GM19240 (cell line): ENCODE results near the gene MCRS1.
"Not testable (repeated sequence)": the region's sequence is repeated elsewhere in the genome, so short reads cannot be mapped to it uniquely, and the experiment has no call there.

Experiments used
- DNase-seq: peaks from one replicate; pipeline ENCODE4 v3.0.0; 2011; ENCODE audit warnings: low spot score; ENCODE audit not compliant: insufficient read length

The MCRS1 gene

DNA sequence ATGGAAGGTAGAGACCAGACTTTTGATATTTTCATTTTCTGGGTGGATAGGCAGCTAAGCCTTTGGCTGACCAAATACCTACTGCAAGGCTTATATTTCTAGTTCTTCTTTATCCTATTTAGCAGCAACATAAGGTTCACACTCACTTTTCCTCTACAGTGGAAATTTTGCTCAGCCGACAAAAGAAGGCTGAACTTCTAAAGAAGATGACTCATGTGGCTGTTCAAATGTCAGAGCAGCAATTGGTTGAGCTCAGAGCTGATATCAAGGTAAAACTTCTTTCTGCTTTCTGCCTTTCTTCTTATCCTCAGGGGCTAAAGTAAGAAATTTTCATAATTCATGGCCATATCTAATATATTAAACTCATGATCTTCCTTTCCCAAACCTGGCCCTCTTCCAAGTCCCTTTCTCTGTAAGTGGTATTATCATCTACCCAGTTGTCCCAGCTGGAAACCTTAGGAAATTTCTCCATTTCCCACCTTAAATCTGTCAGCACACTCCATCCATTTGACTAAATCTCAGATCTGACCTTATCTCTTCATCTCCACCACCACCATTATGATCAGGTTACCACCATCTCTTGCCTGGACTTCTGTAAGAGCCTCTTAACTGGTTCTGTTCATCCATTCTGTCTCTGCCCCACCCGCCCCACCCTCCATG is 48.9 kb downstream of the MCRS1 start:
- DNase-seq, result no peak

DNA sequence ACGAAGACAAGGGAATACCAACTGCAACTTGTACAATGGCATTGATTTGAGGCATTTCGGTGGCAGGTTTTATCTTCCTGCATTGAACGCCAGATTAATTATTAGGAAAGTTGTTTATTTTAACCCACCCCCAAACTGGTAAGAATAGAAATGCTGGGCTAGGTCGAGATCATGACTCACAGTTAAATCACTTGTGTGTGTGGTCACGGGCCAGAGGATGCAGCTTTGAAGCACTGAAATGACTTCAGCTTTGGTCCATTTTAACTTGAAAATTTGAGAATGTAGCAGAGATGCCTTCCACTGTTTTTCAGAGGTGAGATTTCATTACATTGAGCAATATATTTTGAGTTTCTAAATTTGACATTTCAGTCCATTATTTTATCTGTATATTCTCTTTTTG is 52.7 kb downstream of the MCRS1 start:
- no peak for DNase-seq

DNA sequence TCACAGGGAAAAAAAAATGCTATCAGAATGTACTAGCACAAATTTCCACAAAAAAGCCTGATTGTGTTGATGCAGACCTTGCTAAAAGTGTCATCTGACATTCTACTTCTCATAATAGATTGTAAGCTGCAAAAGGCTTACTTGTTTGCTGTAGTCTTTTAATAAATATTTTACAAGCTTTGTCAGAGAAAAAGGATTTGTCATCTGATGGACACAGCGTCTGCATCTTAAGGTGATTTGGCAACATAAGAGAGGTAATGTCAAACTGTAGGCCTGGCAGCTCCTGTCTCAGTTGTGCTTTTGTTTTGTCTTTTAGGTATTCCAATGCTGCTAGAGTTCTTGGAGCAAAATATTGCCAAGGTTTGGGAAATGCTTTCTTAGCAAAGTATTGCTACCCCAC is 55.4 kb downstream of the MCRS1 start:
- DNase-seq, result no peak

DNA sequence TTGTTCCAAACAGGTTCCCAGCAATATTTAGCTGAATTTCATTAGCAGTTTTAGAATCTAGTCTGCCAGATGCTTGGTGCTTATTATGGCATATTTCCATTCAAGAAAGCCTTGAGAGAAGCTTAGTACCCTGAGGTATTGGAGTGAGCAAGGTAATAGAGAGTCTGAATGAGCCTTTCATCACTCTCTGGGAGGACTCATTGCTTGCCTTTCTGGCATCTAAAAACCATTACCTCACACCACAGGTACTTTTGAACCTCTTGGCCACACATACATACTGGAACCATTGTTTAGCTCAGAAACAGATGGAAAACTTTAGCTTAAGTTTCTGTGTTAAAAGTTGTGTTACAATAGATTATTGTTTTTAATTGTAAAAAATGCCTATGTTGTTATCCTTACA is 56.5 kb downstream of the MCRS1 start:
- no peak for DNase-seq

DNA sequence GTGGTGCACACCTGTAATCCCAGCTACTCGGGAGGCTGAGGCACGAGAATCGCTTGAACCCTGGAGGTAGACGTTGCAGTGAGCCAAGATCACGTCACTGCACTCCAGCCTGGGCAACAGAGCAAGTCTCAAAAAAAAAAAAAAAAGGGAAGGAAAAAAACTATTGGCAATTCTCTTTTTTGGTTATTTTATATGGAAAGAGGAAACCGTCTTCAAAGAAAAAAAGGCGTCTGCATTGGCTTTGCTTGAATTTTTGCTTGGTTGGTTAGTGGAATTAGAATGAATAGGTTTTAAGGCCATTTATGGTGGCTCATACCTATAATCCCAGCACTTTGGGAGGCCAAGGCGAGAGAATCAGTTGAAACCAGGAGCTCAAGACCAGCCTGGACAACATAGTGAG is 58.3 kb downstream of the MCRS1 start:
- not testable (repeated sequence) for DNase-seq
